H1 (cell line): ENCODE data around the gene HMG20A.

Experiments used
- CBX8 ChIP-seq: fragments of 300-800, 300-1000 bp; sonication (generic); IDR thresholded peaks from 2 replicates; pipeline ENCODE4 v1.7.1; 2016; ENCODE audit warnings: low read depth, low read length, borderline replicate concordance
- CEBPB ChIP-seq: IDR thresholded peaks from 2 replicates; pipeline ENCODE4 v1.6.1; 2012; ENCODE audit warnings: low read depth, low read length
- CTCF ChIP-seq, 3 experiments: IDR thresholded peaks; 1 replicate in 2 of 3; 2 replicates in 1 of 3; pipeline versions ENCODE4 v1.5.1 to v1.6.1; 2011; ENCODE audit warnings: low read length in 3 of 3, mild to moderate bottlenecking in 3 of 3, inconsistent platforms in 2 of 3, low read depth in 1 of 3, moderate library complexity in 1 of 3; ENCODE audit not compliant: insufficient read depth in 1 of 3; ENCODE audit errors: control extremely low read depth in 1 of 3
- KDM1A ChIP-seq: fragments of 200-600, 300-600 bp; sonication (generic); IDR thresholded peaks from 2 replicates; pipeline ENCODE4 v1.7.1; 2016; ENCODE audit warnings: mild to moderate bottlenecking, low read length, borderline replicate concordance
- POLR2A ChIP-seq, 2 experiments: IDR thresholded peaks; 1 replicate in 1 of 2; 2 replicates in 1 of 2; pipeline ENCODE4 v1.6.1; 2011; ENCODE audit warnings: low read depth in 2 of 2, low read length in 2 of 2, mild to moderate bottlenecking in 2 of 2; ENCODE audit errors: control extremely low read depth in 1 of 2
- RFX5 ChIP-seq: IDR thresholded peaks from 2 replicates; pipeline ENCODE4 v1.6.1; 2011; ENCODE audit warnings: low read depth, low read length, improper control_type of control experiment, borderline replicate concordance

- TF ChIP-seq POLR2A (IDR thresholded peaks at IDR 0.05; ENCODE audit: control extremely low read depth in 1 of 2, low read depth in 2 of 2, low read length in 2 of 2) (no peak), CTCF (IDR thresholded peaks at IDR 0.05; ENCODE audit: control extremely low read depth in 1 of 3, insufficient read depth in 1 of 3, low read depth in 1 of 3, low read length in 3 of 3) (no peak), KDM1A (no peak), RFX5 (no peak), CBX8 (no peak), CEBPB (no peak)
Observed at GRCh38 chr15:77474310-77474988, 53.8 kb downstream of the HMG20A start.
